ENCODE measurements around the gene SRPRB.

The SRPRB gene

GRCh38 chr3:133825969-133826727 is 20.5 kb downstream of the SRPRB start:
- DNase-seq = no peak

- DNase-seq = no peak
These were observed 21.5 kb downstream of the SRPRB start for GRCh38 chr3:133827136-133827535.

- DNase-seq = no peak
These were observed 22.1 kb downstream of the SRPRB start for GRCh38 chr3:133827684-133828083.

GRCh38 chr3:133828576-133829309 is 23.1 kb downstream of the SRPRB start:
- DNase-seq = no peak

GRCh38 chr3:133829310-133829707 is 23.7 kb downstream of the SRPRB start:
- DNase-seq = no peak

- no peak for DNase-seq
These were observed 24.5 kb downstream of the SRPRB start for GRCh38 chr3:133830071-133830470.

- DNase-seq = no peak
These were observed 26.6 kb downstream of the SRPRB start for GRCh38 chr3:133831966-133832801.

- DNase-seq = no peak
These were observed 27.2 kb downstream of the SRPRB start for GRCh38 chr3:133832802-133833144.

GRCh38 chr3:133833267-133833666 is 27.7 kb downstream of the SRPRB start:
- no peak for DNase-seq

GRCh38 chr3:133833880-133834620 is 28.4 kb downstream of the SRPRB start:
- no peak for DNase-seq

- no peak for DNase-seq
These were observed 29.2 kb downstream of the SRPRB start for GRCh38 chr3:133834621-133835417.

GRCh38 chr3:133835418-133835743 is 29.8 kb downstream of the SRPRB start:
- DNase-seq = no peak

- no peak for DNase-seq
These were observed 30.3 kb downstream of the SRPRB start for GRCh38 chr3:133835961-133836360.

GRCh38 chr3:133836497-133837158 is 31.0 kb downstream of the SRPRB start:
- DNase-seq = no peak

- DNase-seq = no peak
These were observed 32.1 kb downstream of the SRPRB start for GRCh38 chr3:133837487-133838295.

GRCh38 chr3:133838296-133838789 is 32.7 kb downstream of the SRPRB start:
- no peak for DNase-seq

GRCh38 chr3:133838916-133839800 is 33.5 kb downstream of the SRPRB start:
- DNase-seq = no peak
